Esophagus muscularis mucosa (tissue), 3 donors: ENCODE measurements around the gene CSGALNACT2.

Experiments
- CTCF ChIP-seq, 3 experiments: fragments of 200-600 bp in 2 of 3; fragments of 450-650 bp in 1 of 3; sonication (generic) in 2 of 3; IDR thresholded peaks; one replicate each; pipeline ENCODE4 v1.5.1; 2017 to 2019; ENCODE audit warnings: antibody characterized with exemption in 3 of 3, mild to moderate bottlenecking in 2 of 3, moderate library complexity in 1 of 3
- POLR2A ChIP-seq: fragments of 450-650 bp; IDR thresholded peaks from one replicate; pipeline ENCODE4 v1.6.1; 2017; ENCODE audit warnings: antibody characterized with exemption, moderate library complexity, mild to moderate bottlenecking, low read depth
- POLR2AphosphoS5 ChIP-seq, 2 donors: sonication (generic); formaldehyde crosslinking; IDR thresholded peaks; one replicate each; pipeline ENCODE4 v1.6.1; 2017; ENCODE audit warnings: antibody characterized with exemption in 2 of 2

GRCh38 chr10:43094085-43094484, 44.2 kb upstream of the CSGALNACT2 start:
- TF ChIP-seq POLR2AphosphoS5 (IDR thresholded peaks at IDR 0.05): no peak
- no peak for TF ChIP-seq CTCF (IDR thresholded peaks at IDR 0.05)
- no peak for TF ChIP-seq POLR2A
